ENCODE results near the gene PHACTR3. TPM values are rescaled to one million over a fixed set of nuclear protein-coding genes. Genes with fewer than 3 reads are reported as not detected.

The PHACTR3 gene
- total and polyA plus RNA-seq, 2 experiments from 2014 or later, result 0.45 to 0.61 TPM

GRCh38 chr20:59784365-59784764, 180.0 kb downstream of the PHACTR3 start (continued):
- TF ChIP-seq, protein P1, sequence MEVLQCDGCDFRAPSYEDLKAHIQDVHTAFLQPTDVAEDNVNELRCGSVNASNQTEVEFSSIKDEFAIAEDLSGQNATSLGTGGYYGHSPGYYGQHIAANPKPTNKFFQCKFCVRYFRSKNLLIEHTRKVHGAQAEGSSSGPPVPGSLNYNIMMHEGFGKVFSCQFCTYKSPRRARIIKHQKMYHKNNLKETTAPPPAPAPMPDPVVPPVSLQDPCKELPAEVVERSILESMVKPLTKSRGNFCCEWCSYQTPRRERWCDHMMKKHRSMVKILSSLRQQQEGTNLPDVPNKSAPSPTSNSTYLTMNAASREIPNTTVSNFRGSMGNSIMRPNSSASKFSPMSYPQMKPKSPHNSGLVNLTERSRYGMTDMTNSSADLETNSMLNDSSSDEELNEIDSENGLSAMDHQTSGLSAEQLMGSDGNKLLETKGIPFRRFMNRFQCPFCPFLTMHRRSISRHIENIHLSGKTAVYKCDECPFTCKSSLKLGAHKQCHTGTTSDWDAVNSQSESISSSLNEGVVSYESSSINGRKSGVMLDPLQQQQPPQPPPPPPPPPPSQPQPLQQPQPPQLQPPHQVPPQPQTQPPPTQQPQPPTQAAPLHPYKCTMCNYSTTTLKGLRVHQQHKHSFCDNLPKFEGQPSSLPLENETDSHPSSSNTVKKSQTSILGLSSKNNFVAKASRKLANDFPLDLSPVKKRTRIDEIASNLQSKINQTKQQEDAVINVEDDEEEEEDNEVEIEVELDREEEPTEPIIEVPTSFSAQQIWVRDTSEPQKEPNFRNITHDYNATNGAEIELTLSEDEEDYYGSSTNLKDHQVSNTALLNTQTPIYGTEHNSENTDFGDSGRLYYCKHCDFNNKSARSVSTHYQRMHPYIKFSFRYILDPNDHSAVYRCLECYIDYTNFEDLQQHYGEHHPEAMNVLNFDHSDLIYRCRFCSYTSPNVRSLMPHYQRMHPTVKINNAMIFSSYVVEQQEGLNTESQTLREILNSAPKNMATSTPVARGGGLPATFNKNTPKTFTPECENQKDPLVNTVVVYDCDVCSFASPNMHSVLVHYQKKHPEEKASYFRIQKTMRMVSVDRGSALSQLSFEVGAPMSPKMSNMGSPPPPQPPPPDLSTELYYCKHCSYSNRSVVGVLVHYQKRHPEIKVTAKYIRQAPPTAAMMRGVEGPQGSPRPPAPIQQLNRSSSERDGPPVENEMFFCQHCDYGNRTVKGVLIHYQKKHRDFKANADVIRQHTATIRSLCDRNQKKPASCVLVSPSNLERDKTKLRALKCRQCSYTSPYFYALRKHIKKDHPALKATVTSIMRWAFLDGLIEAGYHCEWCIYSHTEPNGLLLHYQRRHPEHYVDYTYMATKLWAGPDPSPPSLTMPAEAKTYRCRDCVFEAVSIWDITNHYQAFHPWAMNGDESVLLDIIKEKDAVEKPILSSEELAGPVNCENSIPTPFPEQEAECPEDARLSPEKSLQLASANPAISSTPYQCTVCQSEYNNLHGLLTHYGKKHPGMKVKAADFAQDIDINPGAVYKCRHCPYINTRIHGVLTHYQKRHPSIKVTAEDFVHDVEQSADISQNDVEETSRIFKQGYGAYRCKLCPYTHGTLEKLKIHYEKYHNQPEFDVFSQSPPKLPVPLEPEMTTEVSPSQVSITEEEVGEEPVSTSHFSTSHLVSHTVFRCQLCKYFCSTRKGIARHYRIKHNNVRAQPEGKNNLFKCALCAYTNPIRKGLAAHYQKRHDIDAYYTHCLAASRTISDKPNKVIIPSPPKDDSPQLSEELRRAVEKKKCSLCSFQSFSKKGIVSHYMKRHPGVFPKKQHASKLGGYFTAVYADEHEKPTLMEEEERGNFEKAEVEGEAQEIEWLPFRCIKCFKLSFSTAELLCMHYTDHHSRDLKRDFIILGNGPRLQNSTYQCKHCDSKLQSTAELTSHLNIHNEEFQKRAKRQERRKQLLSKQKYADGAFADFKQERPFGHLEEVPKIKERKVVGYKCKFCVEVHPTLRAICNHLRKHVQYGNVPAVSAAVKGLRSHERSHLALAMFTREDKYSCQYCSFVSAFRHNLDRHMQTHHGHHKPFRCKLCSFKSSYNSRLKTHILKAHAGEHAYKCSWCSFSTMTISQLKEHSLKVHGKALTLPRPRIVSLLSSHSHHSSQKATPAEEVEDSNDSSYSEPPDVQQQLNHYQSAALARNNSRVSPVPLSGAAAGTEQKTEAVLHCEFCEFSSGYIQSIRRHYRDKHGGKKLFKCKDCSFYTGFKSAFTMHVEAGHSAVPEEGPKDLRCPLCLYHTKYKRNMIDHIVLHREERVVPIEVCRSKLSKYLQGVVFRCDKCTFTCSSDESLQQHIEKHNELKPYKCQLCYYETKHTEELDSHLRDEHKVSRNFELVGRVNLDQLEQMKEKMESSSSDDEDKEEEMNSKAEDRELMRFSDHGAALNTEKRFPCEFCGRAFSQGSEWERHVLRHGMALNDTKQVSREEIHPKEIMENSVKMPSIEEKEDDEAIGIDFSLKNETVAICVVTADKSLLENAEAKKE (CRISPR knock-in tag; IDR thresholded peaks at IDR 0.05), result no peak
- TF ChIP-seq STAT1 (IDR thresholded peaks at IDR 0.05; ENCODE audit: unreplicated experiment) (no peak), POLR2AphosphoS5 (IDR thresholded peaks at IDR 0.05; ENCODE audit: low read depth) (no peak), EZH2phosphoT487 (IDR thresholded peaks at IDR 0.05; ENCODE audit: unreplicated experiment) (no peak), ZNF331 (CRISPR knock-in tag; IDR thresholded peaks at IDR 0.05; ENCODE audit: low read depth) (no peak)
- TF ChIP-seq, protein P2, sequence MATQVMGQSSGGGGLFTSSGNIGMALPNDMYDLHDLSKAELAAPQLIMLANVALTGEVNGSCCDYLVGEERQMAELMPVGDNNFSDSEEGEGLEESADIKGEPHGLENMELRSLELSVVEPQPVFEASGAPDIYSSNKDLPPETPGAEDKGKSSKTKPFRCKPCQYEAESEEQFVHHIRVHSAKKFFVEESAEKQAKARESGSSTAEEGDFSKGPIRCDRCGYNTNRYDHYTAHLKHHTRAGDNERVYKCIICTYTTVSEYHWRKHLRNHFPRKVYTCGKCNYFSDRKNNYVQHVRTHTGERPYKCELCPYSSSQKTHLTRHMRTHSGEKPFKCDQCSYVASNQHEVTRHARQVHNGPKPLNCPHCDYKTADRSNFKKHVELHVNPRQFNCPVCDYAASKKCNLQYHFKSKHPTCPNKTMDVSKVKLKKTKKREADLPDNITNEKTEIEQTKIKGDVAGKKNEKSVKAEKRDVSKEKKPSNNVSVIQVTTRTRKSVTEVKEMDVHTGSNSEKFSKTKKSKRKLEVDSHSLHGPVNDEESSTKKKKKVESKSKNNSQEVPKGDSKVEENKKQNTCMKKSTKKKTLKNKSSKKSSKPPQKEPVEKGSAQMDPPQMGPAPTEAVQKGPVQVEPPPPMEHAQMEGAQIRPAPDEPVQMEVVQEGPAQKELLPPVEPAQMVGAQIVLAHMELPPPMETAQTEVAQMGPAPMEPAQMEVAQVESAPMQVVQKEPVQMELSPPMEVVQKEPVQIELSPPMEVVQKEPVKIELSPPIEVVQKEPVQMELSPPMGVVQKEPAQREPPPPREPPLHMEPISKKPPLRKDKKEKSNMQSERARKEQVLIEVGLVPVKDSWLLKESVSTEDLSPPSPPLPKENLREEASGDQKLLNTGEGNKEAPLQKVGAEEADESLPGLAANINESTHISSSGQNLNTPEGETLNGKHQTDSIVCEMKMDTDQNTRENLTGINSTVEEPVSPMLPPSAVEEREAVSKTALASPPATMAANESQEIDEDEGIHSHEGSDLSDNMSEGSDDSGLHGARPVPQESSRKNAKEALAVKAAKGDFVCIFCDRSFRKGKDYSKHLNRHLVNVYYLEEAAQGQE (IDR thresholded peaks at IDR 0.05; ENCODE audit: unreplicated experiment), result no peak
